ENCODE data around the gene RNF121.

DNA sequence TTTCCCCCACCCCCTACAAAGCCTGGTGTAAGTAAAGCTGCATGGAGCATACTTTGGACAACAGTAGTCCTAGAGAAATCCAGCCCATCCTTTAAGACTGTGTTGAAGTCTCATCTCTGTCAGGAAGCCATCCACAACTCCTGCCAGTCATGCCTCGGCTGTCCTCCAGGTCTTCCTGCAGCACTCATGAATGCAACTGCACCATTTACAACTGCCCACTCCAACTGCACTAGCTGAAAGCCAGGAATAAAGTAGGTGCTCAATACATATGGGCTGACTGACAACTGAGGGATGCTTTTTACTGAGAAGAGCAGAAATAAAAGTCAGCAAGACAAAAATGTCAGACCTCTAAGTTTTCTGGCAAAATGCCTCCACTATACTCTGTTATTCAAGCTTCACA, 97.2 kb downstream of the RNF121 start:
- TF ChIP-seq, protein P1, sequence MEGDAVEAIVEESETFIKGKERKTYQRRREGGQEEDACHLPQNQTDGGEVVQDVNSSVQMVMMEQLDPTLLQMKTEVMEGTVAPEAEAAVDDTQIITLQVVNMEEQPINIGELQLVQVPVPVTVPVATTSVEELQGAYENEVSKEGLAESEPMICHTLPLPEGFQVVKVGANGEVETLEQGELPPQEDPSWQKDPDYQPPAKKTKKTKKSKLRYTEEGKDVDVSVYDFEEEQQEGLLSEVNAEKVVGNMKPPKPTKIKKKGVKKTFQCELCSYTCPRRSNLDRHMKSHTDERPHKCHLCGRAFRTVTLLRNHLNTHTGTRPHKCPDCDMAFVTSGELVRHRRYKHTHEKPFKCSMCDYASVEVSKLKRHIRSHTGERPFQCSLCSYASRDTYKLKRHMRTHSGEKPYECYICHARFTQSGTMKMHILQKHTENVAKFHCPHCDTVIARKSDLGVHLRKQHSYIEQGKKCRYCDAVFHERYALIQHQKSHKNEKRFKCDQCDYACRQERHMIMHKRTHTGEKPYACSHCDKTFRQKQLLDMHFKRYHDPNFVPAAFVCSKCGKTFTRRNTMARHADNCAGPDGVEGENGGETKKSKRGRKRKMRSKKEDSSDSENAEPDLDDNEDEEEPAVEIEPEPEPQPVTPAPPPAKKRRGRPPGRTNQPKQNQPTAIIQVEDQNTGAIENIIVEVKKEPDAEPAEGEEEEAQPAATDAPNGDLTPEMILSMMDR (conservative IDR thresholded peaks at IDR 0.05; ENCODE audit: low read depth, low read length): no peak
- TF ChIP-seq RAD21 (IDR thresholded peaks at IDR 0.05; ENCODE audit: low read length) (no peak), POLR2A (IDR thresholded peaks at IDR 0.05; ENCODE audit: low read depth, low read length) (no peak), RCOR1 (IDR thresholded peaks at IDR 0.05; ENCODE audit: insufficient replicate concordance, low read length) (no peak), MAFK (IDR thresholded peaks at IDR 0.05; ENCODE audit: low read depth, low read length) (no peak), NFE2L2 (IDR thresholded peaks at IDR 0.05; ENCODE audit: low read depth, low read length) (no peak), MAZ (IDR thresholded peaks at IDR 0.05; ENCODE audit: borderline replicate concordance, low read depth, low read length) (no peak), FOS (IDR thresholded peaks at IDR 0.05; ENCODE audit: low read depth, low read length) (no peak)
- TF ChIP-seq, protein P2, sequence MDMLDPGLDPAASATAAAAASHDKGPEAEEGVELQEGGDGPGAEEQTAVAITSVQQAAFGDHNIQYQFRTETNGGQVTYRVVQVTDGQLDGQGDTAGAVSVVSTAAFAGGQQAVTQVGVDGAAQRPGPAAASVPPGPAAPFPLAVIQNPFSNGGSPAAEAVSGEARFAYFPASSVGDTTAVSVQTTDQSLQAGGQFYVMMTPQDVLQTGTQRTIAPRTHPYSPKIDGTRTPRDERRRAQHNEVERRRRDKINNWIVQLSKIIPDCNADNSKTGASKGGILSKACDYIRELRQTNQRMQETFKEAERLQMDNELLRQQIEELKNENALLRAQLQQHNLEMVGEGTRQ (IDR thresholded peaks at IDR 0.05; ENCODE audit: low read depth, low read length): no peak
